Keratinocyte (primary cell): ENCODE measurements around the gene SLC27A5.

Experiments used
- CTCF ChIP-seq, 3 experiments: IDR thresholded peaks in 1 of 3; conservative IDR thresholded peaks in 1 of 3; optimal IDR thresholded peaks in 1 of 3; 2 replicates in 2 of 3; 3 replicates in 1 of 3; pipeline versions ENCODE3 to v1.5.1; 2011; ENCODE audit warnings: low read length in 3 of 3, mild to moderate bottlenecking in 3 of 3, moderate library complexity in 2 of 3, control low read depth in 1 of 3, inconsistent platforms in 1 of 3; ENCODE audit not compliant: insufficient read depth in 2 of 3; ENCODE audit errors: extremely low read depth in 1 of 3
- EZH2 ChIP-seq: IDR thresholded peaks from one replicate; pipeline ENCODE4 v1.6.1; 2012; ENCODE audit warnings: inconsistent platforms, mild to moderate bottlenecking, low read length, moderate library complexity

- TF ChIP-seq CTCF (optimal IDR thresholded peaks at IDR 0.05 in 1 of 3, IDR thresholded peaks at IDR 0.05 in 1 of 3, conservative IDR thresholded peaks at IDR 0.05 in 1 of 3; ENCODE audit: extremely low read depth in 1 of 3, insufficient read depth in 2 of 3, low read length in 3 of 3) (no peak), EZH2 (no peak)
These were observed 34.7 kb downstream of the SLC27A5 start for GRCh38 chr19:58477130-58477529.
